Colonic mucosa (tissue), 4 donors: ENCODE measurements around the gene PRKCA. TPM values are rescaled to one million over a fixed set of nuclear protein-coding genes. Genes with fewer than 3 reads are reported as not detected.

Source experiments
- DNase-seq: peaks from one replicate; pipeline ENCODE4 v3.0.0-alpha.2; 2020
- H3K27ac ChIP-seq: fragments of 200-600 bp; one replicate; pipeline ENCODE4 v1.8.0; 2021
- H3K27me3 ChIP-seq: fragments of 200-600 bp; one replicate; pipeline ENCODE4 v1.8.0; 2021
- H3K36me3 ChIP-seq: fragments of 200-600 bp; one replicate; pipeline ENCODE4 v1.8.0; 2021
- H3K4me1 ChIP-seq: fragments of 200-600 bp; one replicate; pipeline ENCODE4 v1.8.0; 2021; ENCODE audit warnings: mild to moderate bottlenecking
- H3K4me3 ChIP-seq: fragments of 200-600 bp; one replicate; pipeline ENCODE4 v1.8.0; 2021
- H3K9ac ChIP-seq, 2 donors: one replicate each; pipeline ENCODE4 v1.7.0; 2013; ENCODE audit warnings: control low read depth in 2 of 2, low read depth in 2 of 2, low read length in 2 of 2
- H3K9me3 ChIP-seq: fragments of 200-600 bp; one replicate; pipeline ENCODE4 v1.8.0; 2021
- CTCF ChIP-seq: fragments of 200-600 bp; IDR thresholded peaks from one replicate; pipeline ENCODE4 v1.8.0; 2022; ENCODE audit warnings: antibody characterized with exemption, mild to moderate bottlenecking
- intact Hi-C: fragments of 100-400 bp; cut with DNase I; formaldehyde crosslinking; loops from one replicate; pipeline ENCODE4 v1.14.1; 2022
- total RNA-seq, 2 donors: library from RNA; stranded (reverse); fragmentation: NEBNext Ultra II Directional in 1 of 2; extraction: Animal tissue kit (Norgen Biotek cat#: 25700) in 1 of 2; gene quantifications; one replicate each; pipeline ENCODE4 v1.2.1, GENCODE V29; 2021
- donor health status: healthy.
- donor health status: DM: no; HTN: no; CAD: no.
- donor health status: DM: no; HTN: no; CAD: no.

The PRKCA gene
- total RNA-seq, 2 donors from 2014 or later: 40.0 to 41.8 TPM

GRCh38 chr17:66540131-66540781 lies 237.8 kb downstream of the PRKCA start:
- no peak for TF ChIP-seq CTCF
- no peak for DNase-seq
- H3K4me1 ChIP-seq: peaks cover 6% of the 10 kb centered on the region
- H3K4me3 ChIP-seq: no peak overlapping the region
- peak overlapping the region; percentile 26 for H3K27ac ChIP-seq
- no peaks in the 10 kb centered on the region for H3K36me3 ChIP-seq
- no peaks in the 10 kb centered on the region for H3K27me3 ChIP-seq
- intact Hi-C loops: no loop called here
- H3K9me3 ChIP-seq: no peaks in the 10 kb centered on the region
- H3K9ac ChIP-seq: peak overlapping the region in 1 of 2 donors; percentile 2

- no peaks in the 10 kb centered on the region for H3K9me3 ChIP-seq
- H3K36me3 ChIP-seq: no peaks in the 10 kb centered on the region
- H3K27ac ChIP-seq: peak overlapping the region; percentile 0
- no peak for TF ChIP-seq CTCF
- peaks cover 6% of the 10 kb centered on the region for H3K4me1 ChIP-seq
- no peak overlapping the region for H3K9ac ChIP-seq
- DNase-seq: peak; percentile 30
- no peak overlapping the region for H3K4me3 ChIP-seq
- intact Hi-C loops: no loop called here
- H3K27me3 ChIP-seq: no peaks in the 10 kb centered on the region
These were observed 239.2 kb downstream of the PRKCA start for GRCh38 chr17:66541461-66542128.

GRCh38 chr17:66542129-66542966 lies 239.9 kb downstream of the PRKCA start:
- intact Hi-C loops: no loop called here
- Histone ChIP-seq H3K4me3 (no peak overlapping the region), H3K36me3 (no peaks in the 10 kb centered on the region), H3K27ac (peak overlapping the region; percentile 0), H3K9me3 (no peaks in the 10 kb centered on the region), H3K9ac (no peak overlapping the region), H3K4me1 (peaks cover 10% of the 10 kb centered on the region), H3K27me3 (no peaks in the 10 kb centered on the region)
- DNase-seq: no peak
- TF ChIP-seq CTCF: no peak

- Histone ChIP-seq H3K4me1 (peaks cover 14% of the 10 kb centered on the region), H3K9me3 (no peaks in the 10 kb centered on the region), H3K9ac (no peak overlapping the region), H3K36me3 (no peaks in the 10 kb centered on the region), H3K4me3 (no peak overlapping the region), H3K27me3 (no peaks in the 10 kb centered on the region), H3K27ac (no peak overlapping the region)
- no peak for TF ChIP-seq CTCF
- no peak for DNase-seq
- intact Hi-C loops: no loop called here
These were observed 240.6 kb downstream of the PRKCA start for GRCh38 chr17:66542967-66543520.

GRCh38 chr17:66543526-66543925 lies 241.1 kb downstream of the PRKCA start:
- intact Hi-C loops: no loop called here
- no peak for DNase-seq
- Histone ChIP-seq H3K9me3 (no peaks in the 10 kb centered on the region), H3K36me3 (no peaks in the 10 kb centered on the region), H3K4me3 (no peak overlapping the region), H3K9ac (no peak overlapping the region), H3K4me1 (peaks cover 18% of the 10 kb centered on the region), H3K27me3 (no peaks in the 10 kb centered on the region), H3K27ac (no peak overlapping the region)
- no peak for TF ChIP-seq CTCF
